ENCODE results near the gene DMPK.

DNA sequence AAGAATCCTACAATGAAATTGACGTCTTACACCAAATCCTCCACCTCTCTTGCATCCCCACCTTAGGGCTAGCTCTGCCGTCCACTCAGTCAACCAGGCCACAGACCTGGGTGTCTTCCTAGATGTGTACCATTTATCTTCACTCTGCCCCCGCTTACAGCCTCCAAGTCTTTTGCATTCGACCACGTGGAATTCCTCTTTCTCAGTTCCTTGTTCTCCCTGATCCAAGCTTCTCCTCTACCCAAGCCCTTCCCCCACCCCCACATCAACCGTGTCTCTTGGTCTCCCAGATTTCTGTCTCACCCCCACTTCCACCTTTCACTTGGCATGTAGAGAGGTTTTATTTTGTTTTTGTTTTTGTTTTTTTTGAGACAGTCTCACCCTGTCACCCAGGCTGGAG, 11.6 kb upstream of the DMPK start:
- TF ChIP-seq EZH2 (IDR thresholded peaks at IDR 0.05) (no peak), POLR2AphosphoS5 (IDR thresholded peaks at IDR 0.05; ENCODE audit: borderline replicate concordance, low read depth, low read length) (no peak)

Data from SK-N-MC (cell line).